Mesothelial cell of epicardium (in vitro differentiated cells): ENCODE results near the gene IL26. TPM values are rescaled to one million over a fixed set of nuclear protein-coding genes. Genes with fewer than 3 reads are reported as not detected.
A peak's percentile ranks its signal among the peaks of the same experiment; 100 is the strongest.
"Not testable (repeated sequence)": the region's sequence is repeated elsewhere in the genome, so short reads cannot be mapped to it uniquely, and the experiment has no call there.

Source experiments
- DNase-seq, 2 experiments: peaks; one replicate each; pipeline ENCODE4 v3.0.0; 2021; ENCODE audit warnings: low spot score in 2 of 2; ENCODE audit not compliant: unreplicated experiment in 2 of 2
- H3K27ac Mint-ChIP-seq: 2 replicates; pipeline ENCODE4 v1.8.0; 2021; ENCODE audit warnings: mixed read lengths
- H3K27me3 Mint-ChIP-seq: 2 replicates; pipeline ENCODE4 v1.8.0; 2021; ENCODE audit warnings: low read depth, mixed read lengths
- H3K36me3 Mint-ChIP-seq: 2 replicates; pipeline ENCODE4 v1.8.0; 2021; ENCODE audit warnings: mixed read lengths
- H3K4me1 Mint-ChIP-seq: 2 replicates; pipeline ENCODE4 v1.8.0; 2021; ENCODE audit warnings: mixed read lengths
- H3K4me3 Mint-ChIP-seq: 2 replicates; pipeline ENCODE4 v1.8.0; 2021; ENCODE audit warnings: mild to moderate bottlenecking, moderate library complexity, mixed read lengths
- H3K9me3 Mint-ChIP-seq: 2 replicates; pipeline ENCODE4 v1.8.0; 2021; ENCODE audit warnings: mixed read lengths
- total RNA-seq: library from RNA; stranded (reverse); gene quantifications from 3 replicates; pipeline ENCODE4 v1.2.1, GENCODE V29; 2021
- TF ChIP-seq, protein P1 (sequence below): fragments of 200-600 bp; sonication (generic); IDR thresholded peaks from one replicate; pipeline ENCODE4 v1.5.0; 2021; ENCODE audit warnings: antibody characterized with exemption; ENCODE audit not compliant: unreplicated experiment

Gene IL26
- total RNA-seq, 1 donor from 2014 or later, result not detected

- H3K27ac Mint-ChIP-seq, result no peak overlapping the region
These were observed 4.1 kb downstream of the IL26 start for GRCh38 chr12:68221497-68221896.

GRCh38 chr12:68210875-68211274, 14.7 kb downstream of the IL26 start:
- Mint-ChIP-seq H3K36me3 (peaks cover 14% of the 10 kb centered on the region), H3K4me3 (no peak overlapping the region), H3K27me3 (no peaks in the 10 kb centered on the region), H3K27ac (peak overlapping the region; percentile 43), H3K4me1 (peaks cover 27% of the 10 kb centered on the region), H3K9me3 (peaks cover 39% of the 10 kb centered on the region)
- TF ChIP-seq, protein P1, sequence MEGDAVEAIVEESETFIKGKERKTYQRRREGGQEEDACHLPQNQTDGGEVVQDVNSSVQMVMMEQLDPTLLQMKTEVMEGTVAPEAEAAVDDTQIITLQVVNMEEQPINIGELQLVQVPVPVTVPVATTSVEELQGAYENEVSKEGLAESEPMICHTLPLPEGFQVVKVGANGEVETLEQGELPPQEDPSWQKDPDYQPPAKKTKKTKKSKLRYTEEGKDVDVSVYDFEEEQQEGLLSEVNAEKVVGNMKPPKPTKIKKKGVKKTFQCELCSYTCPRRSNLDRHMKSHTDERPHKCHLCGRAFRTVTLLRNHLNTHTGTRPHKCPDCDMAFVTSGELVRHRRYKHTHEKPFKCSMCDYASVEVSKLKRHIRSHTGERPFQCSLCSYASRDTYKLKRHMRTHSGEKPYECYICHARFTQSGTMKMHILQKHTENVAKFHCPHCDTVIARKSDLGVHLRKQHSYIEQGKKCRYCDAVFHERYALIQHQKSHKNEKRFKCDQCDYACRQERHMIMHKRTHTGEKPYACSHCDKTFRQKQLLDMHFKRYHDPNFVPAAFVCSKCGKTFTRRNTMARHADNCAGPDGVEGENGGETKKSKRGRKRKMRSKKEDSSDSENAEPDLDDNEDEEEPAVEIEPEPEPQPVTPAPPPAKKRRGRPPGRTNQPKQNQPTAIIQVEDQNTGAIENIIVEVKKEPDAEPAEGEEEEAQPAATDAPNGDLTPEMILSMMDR, result no peak
- no peak for DNase-seq

More at GRCh38 chr12:68221497-68221896, 4.1 kb downstream of the IL26 start:
- TF ChIP-seq, protein P1, result no peak
- Mint-ChIP-seq H3K4me3 (no peak overlapping the region), H3K36me3 (no peaks in the 10 kb centered on the region), H3K9me3 (peaks cover 4% of the 10 kb centered on the region), H3K4me1 (peaks cover 17% of the 10 kb centered on the region), H3K27me3 (peaks cover 23% of the 10 kb centered on the region)
- DNase-seq, result no peak

DNA sequence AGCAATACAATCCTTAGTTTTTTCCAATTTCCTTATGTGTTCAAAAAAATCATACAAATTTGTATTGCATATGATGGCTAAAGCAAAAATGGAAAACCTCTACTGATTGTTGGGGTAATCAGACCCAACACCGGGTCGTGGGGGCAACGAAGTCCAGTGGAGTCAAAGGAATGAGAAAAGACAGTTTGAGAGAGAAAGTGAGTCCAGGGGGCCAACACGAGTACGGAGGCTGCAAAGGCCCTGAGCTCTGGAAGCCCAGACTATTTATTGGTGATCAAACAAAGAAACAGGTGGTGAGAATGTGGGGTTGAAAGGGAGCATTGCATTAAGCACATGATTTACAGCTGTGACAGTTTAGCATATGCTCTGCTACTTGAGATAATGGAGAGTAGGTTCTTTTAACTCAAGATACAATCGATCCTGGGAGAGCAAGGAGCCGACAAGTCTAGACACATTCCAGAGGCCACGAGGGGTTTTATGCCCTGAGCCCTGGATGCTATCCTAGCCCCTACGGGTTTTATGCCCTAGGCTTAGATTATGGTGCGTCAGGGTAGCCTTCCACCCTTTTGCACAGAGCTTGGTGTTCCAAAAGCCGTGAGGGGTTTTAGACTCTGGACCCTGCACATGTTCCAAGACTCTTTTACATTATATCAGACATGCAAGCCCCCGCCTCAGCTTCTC, 16.4 kb downstream of the IL26 start:
- DNase-seq, H3K27me3 Mint-ChIP-seq, H3K4me3 Mint-ChIP-seq: not testable (repeated sequence)
- H3K27ac Mint-ChIP-seq, result peak overlapping the region; percentile 18
- H3K4me1 Mint-ChIP-seq, result peaks cover 41% of the 10 kb centered on the region
- H3K9me3 Mint-ChIP-seq, result peaks cover 32% of the 10 kb centered on the region
- H3K36me3 Mint-ChIP-seq, result peaks cover 14% of the 10 kb centered on the region

DNA sequence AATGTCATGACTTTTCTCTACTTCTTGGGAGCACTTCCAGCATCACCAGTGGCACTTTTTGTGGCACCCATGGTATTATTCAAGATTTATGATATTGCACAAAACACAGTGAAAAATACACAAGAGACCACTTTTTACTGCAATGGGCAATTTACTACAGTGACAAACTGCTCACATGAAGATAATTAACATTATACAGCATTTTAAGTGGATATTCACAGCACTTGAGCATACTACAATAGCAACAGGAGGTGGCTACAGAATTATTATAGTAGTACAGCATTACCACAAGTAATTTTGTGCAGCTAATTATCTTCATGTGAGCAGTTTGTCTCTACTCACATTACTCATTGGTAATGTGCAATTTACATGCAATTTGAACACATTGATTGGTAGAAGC, 18.3 kb downstream of the IL26 start:
- Mint-ChIP-seq H3K9me3 (peaks cover 17% of the 10 kb centered on the region), H3K4me3 (no peak overlapping the region), H3K36me3 (peaks cover 9% of the 10 kb centered on the region), H3K27me3 (no peaks in the 10 kb centered on the region), H3K4me1 (peaks cover 51% of the 10 kb centered on the region), H3K27ac (no peak overlapping the region)
- no peak for DNase-seq
- TF ChIP-seq, protein P1, result no peak

GRCh38 chr12:68206446-68206845, 19.2 kb downstream of the IL26 start:
- TF ChIP-seq, protein P1, result no peak
- Mint-ChIP-seq H3K36me3 (peaks cover under 1% of the 10 kb centered on the region), H3K9me3 (peaks cover 9% of the 10 kb centered on the region), H3K27ac (no peak overlapping the region), H3K4me1 (peaks cover 55% of the 10 kb centered on the region), H3K27me3 (no peaks in the 10 kb centered on the region), H3K4me3 (no peak overlapping the region)
- DNase-seq, result no peak

GRCh38 chr12:68203460-68203875, 22.1 kb downstream of the IL26 start:
- no peak for DNase-seq
- Mint-ChIP-seq H3K27ac (peak overlapping the region; percentile 60), H3K4me3 (no peak overlapping the region), H3K9me3 (peaks cover 4% of the 10 kb centered on the region), H3K36me3 (no peaks in the 10 kb centered on the region), H3K27me3 (no peaks in the 10 kb centered on the region), H3K4me1 (peaks cover 67% of the 10 kb centered on the region)
- TF ChIP-seq, protein P1, result no peak
